ENCODE results near the gene ENTPD2.

The ENTPD2 gene

DNA sequence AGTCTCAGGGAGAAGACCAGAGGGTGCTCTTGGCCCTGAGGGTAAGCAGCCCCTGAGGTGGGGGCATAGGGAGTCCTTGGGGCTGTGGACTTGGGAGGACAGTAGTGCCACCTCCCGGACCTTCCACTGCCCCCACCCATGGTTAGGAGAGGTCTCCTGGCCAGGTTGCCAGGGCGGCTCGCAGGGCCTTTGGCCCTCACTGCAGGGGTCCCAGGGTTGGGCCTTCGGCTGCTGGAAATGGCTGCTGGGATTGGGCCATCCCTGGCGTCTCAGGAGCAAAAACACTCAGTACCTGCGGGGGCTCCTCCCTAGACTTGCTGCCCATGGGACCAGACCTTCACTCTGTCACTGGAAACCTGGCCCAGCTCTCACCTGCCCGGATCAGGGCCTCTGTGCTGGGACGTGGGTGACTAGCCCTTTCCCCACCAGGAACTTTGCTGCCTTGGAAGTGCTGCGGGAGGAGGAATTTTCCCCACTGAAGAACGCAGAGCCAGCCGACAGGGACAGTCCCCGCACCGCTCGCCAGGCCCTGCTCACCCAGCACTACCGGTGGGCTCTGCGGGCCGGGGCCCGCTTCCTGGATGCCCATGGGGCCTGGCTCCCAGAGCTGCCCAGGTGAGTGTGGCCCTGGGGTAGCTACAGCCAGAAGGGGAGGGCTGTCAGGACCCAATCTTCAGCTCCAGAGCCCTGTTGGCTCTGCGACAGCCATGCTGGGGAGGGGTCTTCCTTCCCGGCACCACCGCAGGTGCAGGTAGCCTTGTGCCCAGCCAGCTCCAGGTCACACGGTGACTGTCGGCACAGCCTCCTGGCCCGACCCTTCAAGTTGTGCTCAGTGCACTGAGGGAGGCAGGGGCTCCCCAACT is 26.6 kb upstream of the ENTPD2 start:
- no peak for DNase-seq (ENCODE audit: low read depth in 2 of 3, low spot score in 1 of 3)

- DNase-seq (ENCODE audit: low read depth in 2 of 3, low spot score in 1 of 3): no peak
These were observed 25.5 kb upstream of the ENTPD2 start for GRCh38 chr9:137079401-137079787.

DNA sequence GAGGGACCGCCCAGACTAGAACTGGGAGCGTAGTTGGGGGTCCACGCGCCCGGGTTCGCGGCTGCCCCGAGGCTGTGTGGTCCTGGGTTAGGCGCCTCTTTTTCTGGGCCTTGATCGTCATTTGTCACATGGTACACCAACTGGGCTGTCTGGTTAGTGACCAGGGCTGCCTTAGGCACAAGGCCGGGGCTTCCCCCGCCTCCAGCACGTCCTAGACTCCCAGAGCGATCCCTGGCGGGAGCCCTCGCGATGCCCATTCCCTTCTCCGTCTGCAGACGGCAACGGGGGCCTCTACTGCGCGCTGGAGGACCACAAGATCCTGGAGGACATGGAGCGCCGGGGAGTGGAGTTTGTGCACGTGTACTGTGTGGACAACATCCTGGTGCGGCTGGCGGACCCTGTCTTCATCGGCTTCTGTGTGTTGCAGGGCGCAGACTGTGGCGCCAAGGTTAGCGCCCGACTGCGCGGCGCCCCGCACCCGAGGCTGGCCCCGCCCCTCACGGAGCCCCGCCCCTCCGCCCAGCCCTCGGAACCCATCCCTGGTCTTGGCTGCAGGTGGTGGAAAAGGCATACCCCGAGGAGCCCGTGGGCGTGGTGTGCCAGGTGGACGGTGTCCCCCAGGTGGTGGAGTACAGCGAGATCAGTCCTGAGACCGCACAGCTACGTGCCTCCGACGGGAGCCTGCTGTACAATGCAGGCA is 25.0 kb upstream of the ENTPD2 start:
- no peak for DNase-seq (ENCODE audit: low read depth in 2 of 3, low spot score in 1 of 3)

DNA sequence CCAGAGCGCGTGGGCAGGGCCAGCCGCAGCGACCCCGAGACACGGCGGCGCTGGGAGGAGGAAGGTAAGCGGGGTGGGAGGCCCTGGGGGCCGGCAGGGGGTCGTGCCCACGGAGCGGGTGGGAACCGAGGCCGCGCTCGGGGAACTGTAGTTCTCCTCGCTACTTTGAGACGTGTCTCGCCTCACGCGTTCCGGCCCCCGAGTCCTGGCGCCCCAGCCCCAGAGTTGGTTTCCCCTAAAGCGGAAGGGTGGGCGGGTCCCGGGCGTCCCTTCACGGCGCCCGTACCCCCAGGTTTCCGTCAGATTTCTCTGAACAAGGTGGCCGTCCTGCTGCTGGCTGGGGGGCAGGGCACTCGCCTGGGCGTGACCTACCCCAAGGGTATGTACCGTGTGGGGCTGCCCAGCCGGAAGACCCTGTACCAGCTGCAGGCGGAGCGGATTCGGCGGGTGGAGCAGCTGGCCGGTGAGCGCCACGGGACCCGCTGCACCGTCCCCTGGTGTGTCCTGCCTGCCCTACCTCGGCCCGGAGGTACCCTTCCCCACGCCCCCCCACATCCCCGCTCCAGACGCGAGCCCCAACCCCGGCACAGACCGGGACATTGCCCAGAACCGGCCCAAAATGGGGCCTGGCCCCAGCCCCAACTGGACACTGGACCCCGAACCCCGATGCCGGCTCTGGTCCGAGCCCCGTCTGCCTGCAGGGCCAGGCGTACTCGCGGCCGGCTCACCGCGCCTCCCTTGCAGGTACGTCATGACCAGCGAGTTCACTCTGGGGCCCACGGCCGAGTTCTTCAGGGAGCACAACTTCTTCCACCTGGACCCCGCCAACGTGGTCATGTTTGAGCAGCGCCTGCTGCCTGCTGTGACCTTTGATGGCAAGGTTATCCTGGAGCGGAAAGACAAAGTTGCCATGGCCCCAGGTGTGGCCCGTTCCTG is 24.2 kb upstream of the ENTPD2 start:
- no peak for DNase-seq (ENCODE audit: low read depth in 2 of 3, low spot score in 1 of 3)

GRCh38 chr9:137077010-137077747 is 23.3 kb upstream of the ENTPD2 start, which contains the start of gene UAP1L1:
Gene UAP1L1, plus strand, starts transcription at chr9:137077517. Its CDS starts 16 bp downstream, at chr9:137077533.
- no peak for DNase-seq (ENCODE audit: low read depth in 2 of 3, low spot score in 1 of 3)

- no peak for DNase-seq (ENCODE audit: low read depth in 2 of 3, low spot score in 1 of 3)
These were observed 22.8 kb upstream of the ENTPD2 start for GRCh38 chr9:137076636-137077009.

GRCh38 chr9:137075275-137075775 is 21.5 kb upstream of the ENTPD2 start:
- DNase-seq (ENCODE audit: low read depth in 2 of 3, low spot score in 1 of 3): no peak

DNA sequence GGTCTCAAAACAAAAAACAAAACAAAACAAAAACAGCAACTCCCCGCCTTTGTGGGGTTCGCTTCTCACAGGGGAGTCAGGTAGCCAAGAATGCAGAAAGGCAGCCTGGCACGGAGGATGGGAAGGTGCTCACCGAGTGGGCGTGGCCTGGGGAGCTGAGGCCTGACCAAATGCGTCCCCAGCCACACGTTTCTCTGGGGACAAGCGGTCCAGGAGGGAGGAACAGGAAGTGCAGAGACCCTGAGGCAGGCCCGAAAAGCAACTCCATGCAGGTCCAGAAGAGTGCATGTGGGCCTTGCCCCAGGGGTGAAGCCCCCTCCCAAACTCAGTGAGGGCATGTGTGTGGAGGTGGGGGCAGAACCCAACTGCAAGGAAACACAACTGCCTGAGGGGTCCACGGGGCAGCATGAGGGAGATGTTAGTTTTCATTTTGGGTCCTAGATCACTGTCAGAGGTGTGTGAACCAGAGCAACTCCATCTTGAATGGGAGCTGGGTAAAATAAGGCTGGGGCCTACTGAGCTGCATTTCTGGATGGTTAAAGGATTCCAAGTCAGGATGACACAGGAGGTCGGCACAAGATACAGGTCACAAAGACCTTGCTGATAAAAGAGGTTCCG is 20.9 kb upstream of the ENTPD2 start:
- no peak for DNase-seq (ENCODE audit: low read depth in 2 of 3, low spot score in 1 of 3)

- DNase-seq (ENCODE audit: low read depth in 2 of 3, low spot score in 1 of 3): no peak
These were observed 20.1 kb upstream of the ENTPD2 start for GRCh38 chr9:137073992-137074399.

DNA sequence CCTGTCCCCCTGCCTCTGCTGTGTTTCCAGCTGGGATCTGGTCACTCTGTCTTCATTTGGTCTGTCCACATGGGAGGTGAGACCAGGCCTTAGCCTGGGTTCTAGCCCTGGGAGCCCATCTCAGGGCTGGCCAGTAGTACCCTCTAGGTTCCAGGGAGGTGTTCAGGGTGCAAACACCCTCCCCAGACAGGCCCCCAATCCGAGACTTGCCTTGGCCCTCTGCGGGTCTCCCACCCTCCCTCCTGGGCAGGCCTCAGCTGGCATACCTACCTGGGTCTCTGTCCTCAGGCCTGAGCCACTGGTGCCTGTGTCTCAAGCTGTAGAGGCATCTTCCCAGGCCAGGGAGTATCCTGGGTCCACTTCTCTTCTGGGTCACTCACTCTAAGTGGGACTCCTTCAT is 17.4 kb upstream of the ENTPD2 start:
- no peak for DNase-seq (ENCODE audit: low read depth in 2 of 3, low spot score in 1 of 3)

DNA sequence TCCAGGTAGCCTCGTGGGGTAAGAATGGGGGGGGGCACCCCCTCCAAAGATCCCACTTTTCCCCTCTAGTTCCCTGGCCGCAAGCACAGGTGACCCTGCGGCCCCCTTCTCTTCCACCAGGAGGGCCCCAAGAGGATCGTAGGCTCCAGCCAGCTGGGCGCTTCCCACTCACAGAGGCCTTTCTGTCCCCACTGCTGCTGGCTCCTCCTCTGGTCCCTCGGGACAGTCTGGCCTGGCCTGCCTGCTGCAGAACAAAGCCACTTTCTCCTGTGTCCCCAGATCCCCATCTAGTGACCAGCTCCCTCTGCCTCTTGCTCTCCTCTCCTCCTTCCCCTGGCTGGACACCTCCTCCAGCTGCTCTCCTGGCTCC is 17.0 kb upstream of the ENTPD2 start:
- no peak for DNase-seq (ENCODE audit: low read depth in 2 of 3, low spot score in 1 of 3)

DNA sequence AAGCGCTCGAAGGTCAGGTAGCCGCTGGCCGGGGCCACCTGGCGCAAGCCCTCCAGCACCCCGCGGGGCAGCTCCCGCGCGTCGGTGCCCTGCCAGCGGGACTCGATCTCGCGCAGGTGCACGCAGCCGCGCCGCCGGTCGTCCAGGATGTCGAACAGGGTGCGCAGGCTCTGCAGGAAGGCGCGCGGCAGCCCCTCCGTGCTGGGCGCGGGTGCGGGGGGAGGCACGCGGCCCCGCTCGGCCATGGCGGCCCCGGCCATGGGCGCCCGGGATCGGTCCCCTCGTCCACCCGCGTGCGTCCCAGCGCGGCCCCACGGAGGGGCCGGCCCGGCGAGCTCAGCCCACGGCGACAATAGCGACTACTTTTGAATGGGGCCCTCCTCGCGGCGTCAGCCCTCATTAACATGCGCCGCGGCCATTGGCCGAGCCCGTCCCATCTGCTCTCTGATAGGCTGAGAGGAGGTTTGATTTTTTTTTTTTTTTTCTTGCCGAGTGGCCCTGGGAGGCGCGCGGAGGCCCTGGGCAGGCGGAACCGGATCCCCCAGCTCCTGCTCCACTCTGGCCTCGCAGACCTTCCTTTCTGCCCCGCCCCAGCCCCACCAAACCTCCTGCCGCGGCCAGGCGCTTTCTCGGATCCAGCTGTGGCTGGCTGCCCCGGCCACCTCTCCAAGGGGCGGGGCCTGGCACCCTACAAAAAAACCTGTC is 16.5 kb upstream of the ENTPD2 start, which contains the start of gene SAPCD2:
Gene SAPCD2, minus strand, starts transcription at position 357 of the 705 bp plus-strand sequence. Its CDS starts 97 bp downstream, at position 260.
- peak; percentile 65 to 77 (median 70) for DNase-seq (ENCODE audit: low read depth in 2 of 3, low spot score in 1 of 3)

- no peak for DNase-seq (ENCODE audit: low read depth in 2 of 3, low spot score in 1 of 3)
These were observed 15.7 kb upstream of the ENTPD2 start for GRCh38 chr9:137069508-137070091.

- DNase-seq (ENCODE audit: low read depth in 2 of 3, low spot score in 1 of 3): no peak
These were observed 15.0 kb upstream of the ENTPD2 start for GRCh38 chr9:137068539-137069507.

GRCh38 chr9:137067860-137068538 is 14.1 kb upstream of the ENTPD2 start:
- DNase-seq (ENCODE audit: low read depth in 2 of 3, low spot score in 1 of 3): peak; percentile 75 to 86 (median 79)

DNA sequence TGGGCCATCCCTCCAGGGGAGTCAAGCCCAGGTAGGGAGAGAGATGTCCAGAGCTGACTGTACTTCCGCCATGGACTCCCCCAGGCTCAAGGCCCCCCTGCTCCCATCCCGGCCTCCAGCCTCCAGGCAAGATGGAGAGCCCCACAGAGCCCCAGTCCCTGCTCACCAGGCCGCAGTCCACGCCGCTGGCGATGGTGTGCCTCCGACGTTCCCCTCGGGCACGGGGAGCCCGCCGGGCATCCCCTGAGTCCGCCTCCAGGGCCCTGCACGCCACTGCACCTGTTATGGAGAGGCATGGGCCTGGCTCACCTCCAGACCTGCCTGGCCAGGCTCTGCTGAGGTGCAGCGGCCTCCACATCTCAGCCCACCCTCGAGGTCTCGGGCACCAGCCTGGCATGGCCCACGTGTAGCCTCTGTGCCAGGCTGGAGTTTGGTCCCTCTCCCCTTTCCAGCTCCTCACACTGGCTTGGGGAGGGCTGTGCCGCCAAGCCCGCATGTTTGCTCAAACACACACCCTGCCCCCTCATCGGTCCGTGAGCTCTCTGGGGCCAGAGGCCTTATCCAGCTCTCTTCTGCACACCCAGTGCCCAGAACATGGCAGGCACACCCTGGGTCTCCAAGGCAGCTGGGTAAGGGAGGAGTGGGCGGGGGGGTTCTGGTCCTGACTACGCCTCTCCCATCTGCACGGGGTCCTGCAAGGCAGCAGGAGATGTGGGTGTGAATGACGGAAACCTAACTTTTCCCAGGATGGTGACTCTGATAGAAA is 12.4 kb upstream of the ENTPD2 start:
- no peak for DNase-seq (ENCODE audit: low read depth in 2 of 3, low spot score in 1 of 3)

Data from stimulated activated CD4-positive, alpha-beta T cell treated with anti-CD3 and anti-CD28 coated beads, Interleukin-12 subunit alpha, Interleukin-12 subunit beta, amount 100 ng/mL, for 48 hours (primary cell).